Gastrocnemius medialis (tissue), 4 donors: ENCODE measurements around the gene CENPS.
"Not testable (repeated sequence)": the region's sequence is repeated elsewhere in the genome, so short reads cannot be mapped to it uniquely, and the experiment has no call there.

Experiments
- CTCF ChIP-seq, 5 experiments: fragments of 450-650 bp in 3 of 5; fragments of 200-600 bp in 2 of 5; sonication (generic) in 2 of 5; IDR thresholded peaks in 4 of 5; conservative IDR thresholded peaks in 1 of 5; 1 replicate in 4 of 5; 2 replicates in 1 of 5; pipeline ENCODE4 v1.5.1; 2016 to 2019; ENCODE audit warnings: antibody characterized with exemption in 5 of 5, mild to moderate bottlenecking in 3 of 5, moderate library complexity in 3 of 5
- POLR2A ChIP-seq, 2 donors: fragments of 450-650 bp; IDR thresholded peaks; one replicate each; pipeline ENCODE4 v1.6.1; 2017; ENCODE audit warnings: antibody characterized with exemption in 2 of 2, mild to moderate bottlenecking in 2 of 2, moderate library complexity in 2 of 2

DNA sequence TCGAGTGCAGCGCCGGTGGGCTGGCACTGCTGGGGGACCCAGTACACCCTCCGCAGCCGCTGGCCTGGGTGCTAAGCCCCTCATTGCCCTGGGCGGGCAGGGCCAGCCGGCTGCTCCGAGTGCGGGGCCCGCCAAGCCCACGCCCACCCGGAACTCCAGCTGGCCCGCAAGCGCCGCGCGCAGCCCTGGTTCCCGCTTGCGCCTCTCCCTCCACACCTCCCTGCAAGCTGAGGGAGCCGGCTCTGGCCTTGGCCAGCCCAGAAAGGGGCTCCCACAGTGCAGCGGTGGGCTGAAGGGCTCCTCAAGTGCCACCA, 3.7 kb upstream of the CENPS start:
- not testable (repeated sequence) for TF ChIP-seq CTCF (IDR thresholded peaks at IDR 0.05 in 4 of 5, conservative IDR thresholded peaks at IDR 0.05 in 1 of 5); POLR2A (IDR thresholded peaks at IDR 0.05)
